HG03575 (cell line): ENCODE results near the gene ADAM11.
"Not testable (repeated sequence)": the region's sequence is repeated elsewhere in the genome, so short reads cannot be mapped to it uniquely, and the experiment has no call there.

Source experiments
- ATAC-seq: cut with Tn5 transposase; IDR thresholded peaks from one replicate; pipeline ENCODE4 v1.9.1; 2021; ENCODE audit not compliant: unreplicated experiment, insufficient number of reproducible peaks, low FRiP score; ENCODE audit errors: extremely low read depth

ADAM11 gene

GRCh38 chr17:44758414-44759085 lies at the start of gene ADAM11:
Gene ADAM11 (plus strand): TSS chr17:44758988. CDS start chr17:44759200, 212 bp downstream.
- no peak for ATAC-seq

GRCh38 chr17:44719444-44719843 lies 39.3 kb upstream of the ADAM11 start:
- ATAC-seq: no peak

- no peak for ATAC-seq
These were observed 36.5 kb upstream of the ADAM11 start for GRCh38 chr17:44722254-44722653.

GRCh38 chr17:44726121-44726520 lies 32.7 kb upstream of the ADAM11 start:
- ATAC-seq: not testable (repeated sequence)

GRCh38 chr17:44733753-44734152 lies 25.0 kb upstream of the ADAM11 start:
- ATAC-seq: no peak

- ATAC-seq: no peak
These were observed 24.5 kb upstream of the ADAM11 start for GRCh38 chr17:44734272-44734671.

GRCh38 chr17:44736551-44737240 lies 22.1 kb upstream of the ADAM11 start:
- no peak for ATAC-seq

GRCh38 chr17:44738214-44738906 lies 20.4 kb upstream of the ADAM11 start:
- no peak for ATAC-seq

GRCh38 chr17:44741316-44741715 lies 17.5 kb upstream of the ADAM11 start:
- no peak for ATAC-seq

- ATAC-seq: no peak
These were observed 13.5 kb upstream of the ADAM11 start for GRCh38 chr17:44745301-44745700.

GRCh38 chr17:44745738-44746137 lies 13.1 kb upstream of the ADAM11 start:
- not testable (repeated sequence) for ATAC-seq

GRCh38 chr17:44747566-44747965 lies 11.2 kb upstream of the ADAM11 start:
- ATAC-seq: no peak

- no peak for ATAC-seq
These were observed 9.5 kb upstream of the ADAM11 start for GRCh38 chr17:44749076-44749979.

GRCh38 chr17:44749980-44750318 lies 8.8 kb upstream of the ADAM11 start:
- no peak for ATAC-seq

GRCh38 chr17:44751331-44751730 lies 7.5 kb upstream of the ADAM11 start:
- ATAC-seq: no peak

- no peak for ATAC-seq
These were observed 7.0 kb upstream of the ADAM11 start for GRCh38 chr17:44751806-44752205.

GRCh38 chr17:44752953-44753861 lies 5.6 kb upstream of the ADAM11 start:
- no peak for ATAC-seq

- ATAC-seq: no peak
These were observed 4.5 kb upstream of the ADAM11 start for GRCh38 chr17:44754276-44754675.
